AG04450 (cell line): ENCODE results near the gene LAMA2. TPM values are rescaled to one million over a fixed set of nuclear protein-coding genes. Genes with fewer than 3 reads are reported as not detected.

ENCODE experiments used
- CTCF ChIA-PET: fragments of 300-600, 350-600 bp; formaldehyde crosslinking; extraction: SDS; loops from one replicate; lab custom pipeline; 2022; ENCODE audit warnings: antibody characterized with exemption, inconsistent platforms; lab: Charles Lee
- POLR2A ChIA-PET: fragments of 350-600 bp; formaldehyde crosslinking; extraction: SDS; loops from one replicate; lab custom pipeline; 2021; ENCODE audit warnings: antibody characterized with exemption, inconsistent platforms; lab: Yijun Ruan, JAX
- DNase-seq: peaks from one replicate; pipeline ENCODE4 v3.0.0-alpha.2; 2011; ENCODE audit warnings: low read depth, low spot score
- H3K27ac ChIP-seq: one replicate; pipeline ENCODE4 v1.5.1; 2012; ENCODE audit warnings: low read depth, low read length, control low read depth
- H3K27me3 ChIP-seq: one replicate; pipeline ENCODE4 v1.6.0; 2012; ENCODE audit warnings: low read length; ENCODE audit not compliant: control insufficient read depth, insufficient read depth
- H3K4me3 ChIP-seq: 2 replicates; pipeline ENCODE4 v1.5.1; 2011; ENCODE audit warnings: mild to moderate bottlenecking, low read depth, low read length, control low read depth
- H3K9me3 ChIP-seq: 2 replicates; pipeline ENCODE4 v1.5.1; 2012; ENCODE audit warnings: low read length; ENCODE audit not compliant: control insufficient read depth, insufficient read depth
- polyA plus RNA-seq: library from polyadenylated mRNA; depleted of rRNA; stranded (reverse); fragments of >200 nt; gene quantifications from 2 replicates; pipeline ENCODE4 v1.2.3, GENCODE V29; 2011
- TF ChIP-seq, protein P1 (sequence below): IDR thresholded peaks from 2 replicates; pipeline ENCODE4 v1.5.1; 2011; ENCODE audit warnings: low read depth, low read length, control low read depth, inconsistent platforms

Gene LAMA2
- polyA plus RNA-seq, 1 experiment = 33.0 TPM

DNA sequence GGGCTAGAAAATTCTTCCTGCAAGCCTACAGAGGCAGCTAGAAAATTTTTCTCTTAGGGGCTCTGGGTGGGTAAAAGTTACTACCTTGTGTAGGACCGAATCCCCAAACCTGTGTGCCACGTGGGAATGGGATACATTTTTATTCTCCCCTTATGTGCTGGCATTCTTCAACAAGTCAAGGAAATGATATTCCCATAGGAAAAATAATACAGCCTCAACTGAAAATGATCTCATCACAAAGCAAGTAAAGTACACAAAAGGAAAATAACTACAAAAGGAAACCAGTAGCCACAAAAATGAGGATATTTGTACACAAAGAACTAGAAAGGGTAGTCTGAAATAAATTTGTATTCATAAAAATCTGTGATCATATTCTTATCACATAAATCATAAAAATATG, 298.1 kb downstream of the LAMA2 start:
- H3K27ac ChIP-seq = no peak overlapping the region
- ChIA-PET POLR2A (no interaction called here), CTCF (interaction anchor here (0.9 kb wide), 1 partner anchor 394 kb away, joined by 3 read pairs; no protein-coding TSS in a partner anchor)
- TF ChIP-seq, protein P1, sequence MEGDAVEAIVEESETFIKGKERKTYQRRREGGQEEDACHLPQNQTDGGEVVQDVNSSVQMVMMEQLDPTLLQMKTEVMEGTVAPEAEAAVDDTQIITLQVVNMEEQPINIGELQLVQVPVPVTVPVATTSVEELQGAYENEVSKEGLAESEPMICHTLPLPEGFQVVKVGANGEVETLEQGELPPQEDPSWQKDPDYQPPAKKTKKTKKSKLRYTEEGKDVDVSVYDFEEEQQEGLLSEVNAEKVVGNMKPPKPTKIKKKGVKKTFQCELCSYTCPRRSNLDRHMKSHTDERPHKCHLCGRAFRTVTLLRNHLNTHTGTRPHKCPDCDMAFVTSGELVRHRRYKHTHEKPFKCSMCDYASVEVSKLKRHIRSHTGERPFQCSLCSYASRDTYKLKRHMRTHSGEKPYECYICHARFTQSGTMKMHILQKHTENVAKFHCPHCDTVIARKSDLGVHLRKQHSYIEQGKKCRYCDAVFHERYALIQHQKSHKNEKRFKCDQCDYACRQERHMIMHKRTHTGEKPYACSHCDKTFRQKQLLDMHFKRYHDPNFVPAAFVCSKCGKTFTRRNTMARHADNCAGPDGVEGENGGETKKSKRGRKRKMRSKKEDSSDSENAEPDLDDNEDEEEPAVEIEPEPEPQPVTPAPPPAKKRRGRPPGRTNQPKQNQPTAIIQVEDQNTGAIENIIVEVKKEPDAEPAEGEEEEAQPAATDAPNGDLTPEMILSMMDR = no peak
- no peaks in the 10 kb centered on the region for H3K9me3 ChIP-seq
- no peaks in the 10 kb centered on the region for H3K27me3 ChIP-seq
- DNase-seq = no peak
- no peak overlapping the region for H3K4me3 ChIP-seq

DNA sequence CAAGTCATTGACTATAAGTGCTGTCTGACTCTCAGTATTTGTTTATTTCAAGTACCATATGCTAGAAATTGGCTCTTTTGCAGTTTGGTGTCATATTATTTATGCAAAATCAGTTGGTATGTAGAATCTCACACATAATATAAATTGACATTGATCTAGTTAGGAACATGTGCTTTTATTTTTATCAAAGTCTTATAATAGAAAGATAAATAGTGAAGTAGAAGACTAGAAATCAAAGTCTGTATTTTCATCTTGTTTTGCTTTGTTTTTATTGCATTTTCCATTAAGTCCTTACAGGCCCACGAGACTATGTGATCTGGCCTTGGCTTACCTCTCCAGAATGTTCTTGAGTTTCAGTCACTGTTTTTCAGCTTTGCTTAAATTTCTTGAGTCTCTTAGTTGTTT, 300.3 kb downstream of the LAMA2 start:
- Histone ChIP-seq H3K27ac (no peak overlapping the region), H3K4me3 (no peak overlapping the region), H3K9me3 (no peaks in the 10 kb centered on the region), H3K27me3 (no peaks in the 10 kb centered on the region)
- TF ChIP-seq, protein P1 = no peak
- ChIA-PET POLR2A (no interaction called here), CTCF (no interaction called here)
- DNase-seq = no peak

DNA sequence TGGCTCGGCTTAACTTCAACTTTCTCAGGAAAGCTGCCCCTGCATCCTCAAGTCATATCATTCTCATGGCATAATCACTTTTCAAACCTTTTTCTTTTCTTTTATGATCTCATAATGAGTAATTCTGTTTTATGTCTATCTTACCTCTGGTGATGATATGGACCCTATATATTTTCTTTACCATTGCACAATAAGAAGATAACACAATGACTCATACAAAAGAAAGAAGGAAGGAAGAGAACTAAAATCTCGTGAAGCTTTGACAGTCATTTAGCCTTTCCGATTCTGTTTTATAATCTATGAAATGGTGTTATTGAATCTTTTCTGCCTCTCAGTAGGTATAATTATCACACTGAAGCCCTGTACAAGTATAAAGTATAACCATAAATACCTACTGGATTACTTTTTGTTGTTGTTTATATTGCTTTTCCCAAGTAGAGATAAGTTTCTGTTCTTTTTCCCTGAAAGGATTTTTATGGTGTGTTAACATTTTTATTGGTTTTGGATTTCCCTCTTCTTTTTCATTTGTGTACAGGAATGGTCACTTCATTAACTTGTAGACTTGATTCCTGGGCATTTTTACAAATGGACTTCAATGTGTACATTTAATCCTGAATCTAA, 300.9 kb downstream of the LAMA2 start:
- ChIA-PET POLR2A (no interaction called here), CTCF (no interaction called here)
- H3K27me3 ChIP-seq = no peaks in the 10 kb centered on the region
- no peak overlapping the region for H3K27ac ChIP-seq
- DNase-seq = no peak
- no peaks in the 10 kb centered on the region for H3K9me3 ChIP-seq
- no peak overlapping the region for H3K4me3 ChIP-seq
- TF ChIP-seq, protein P1 = no peak

DNA sequence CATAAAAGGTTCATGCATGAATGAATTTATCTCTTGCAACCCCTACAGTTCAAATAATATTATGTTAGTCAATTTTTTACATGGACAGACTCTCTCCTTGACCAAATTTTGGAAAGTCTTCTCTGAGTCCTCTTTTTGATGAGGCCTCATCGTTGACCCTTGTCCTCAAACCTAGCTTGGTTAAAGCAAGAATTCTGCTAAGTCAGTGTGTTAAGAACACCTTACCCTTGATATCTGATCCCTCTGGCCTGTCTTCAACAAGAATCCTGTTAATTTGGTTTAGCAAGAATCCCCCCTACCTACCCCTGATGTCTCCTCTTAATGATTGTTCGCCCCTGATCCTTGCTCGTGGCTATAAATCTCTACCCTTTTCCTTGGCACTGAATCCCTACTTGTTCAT, 301.4 kb downstream of the LAMA2 start:
- Histone ChIP-seq H3K27ac (no peak overlapping the region), H3K27me3 (no peaks in the 10 kb centered on the region), H3K9me3 (no peaks in the 10 kb centered on the region), H3K4me3 (no peak overlapping the region)
- POLR2A ChIA-PET = no interaction called here
- TF ChIP-seq, protein P1 = no peak
- DNase-seq = no peak
- CTCF ChIA-PET = no interaction called here

DNA sequence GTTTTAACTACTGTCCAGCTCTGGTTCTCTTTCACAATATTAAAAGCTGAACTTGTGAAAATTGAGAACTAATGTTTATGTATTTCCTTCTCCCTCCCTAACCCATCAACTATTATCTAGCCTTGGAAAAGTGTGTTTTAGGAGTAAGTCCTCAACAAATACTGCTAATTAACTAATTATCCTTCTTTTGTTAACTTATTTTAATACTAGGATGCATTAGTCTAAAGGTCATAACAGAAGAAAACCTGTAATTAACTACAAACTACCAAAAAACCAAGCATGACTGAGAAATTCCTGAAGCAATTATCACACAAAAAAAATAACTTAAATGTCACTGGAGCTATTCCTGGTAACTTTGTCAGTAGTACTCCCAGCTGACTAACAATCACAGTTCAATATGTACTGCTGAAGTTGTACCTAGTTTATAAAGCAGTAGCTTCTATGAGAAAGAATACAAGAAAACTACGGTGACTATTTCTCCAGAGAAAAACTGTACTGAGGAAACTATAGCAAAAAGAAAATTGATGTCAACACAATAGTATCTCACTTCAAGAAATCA, 301.9 kb downstream of the LAMA2 start:
- Histone ChIP-seq H3K27ac (no peak overlapping the region), H3K9me3 (no peaks in the 10 kb centered on the region), H3K27me3 (no peaks in the 10 kb centered on the region), H3K4me3 (no peak overlapping the region)
- ChIA-PET POLR2A (no interaction called here), CTCF (no interaction called here)
- TF ChIP-seq, protein P1 = no peak
- no peak for DNase-seq
